Measurements from ENCODE around the gene FOXI1.

- TF ChIP-seq ZNF791 (tag by site-specific recombination; IDR thresholded peaks at IDR 0.05) (no peak), CTCF (tag by site-specific recombination; IDR thresholded peaks at IDR 0.05) (no peak), REST (tag by site-specific recombination; IDR thresholded peaks at IDR 0.05) (no peak), ZNF707 (tag by site-specific recombination; IDR thresholded peaks at IDR 0.05) (no peak), WT1 (tag by site-specific recombination; IDR thresholded peaks at IDR 0.05) (no peak), ZNF76 (tag by site-specific recombination; IDR thresholded peaks at IDR 0.05; ENCODE audit: borderline replicate concordance, low read depth) (no peak), ZNF16 (tag by site-specific recombination; IDR thresholded peaks at IDR 0.05; ENCODE audit: low read depth) (no peak), ZNF792 (tag by site-specific recombination; IDR thresholded peaks at IDR 0.05) (no peak), ZNF692 (tag by site-specific recombination; IDR thresholded peaks at IDR 0.05) (no peak)
Measured at GRCh38 chr5:170131235-170131634, 25.5 kb downstream of the FOXI1 start.

All from HEK293 (cell line).